ENCODE measurements around the gene ETV5. TPM values are rescaled to one million over a fixed set of nuclear protein-coding genes. Genes with fewer than 3 reads are reported as not detected.

The ETV5 gene
- polyA plus RNA-seq, 1 of the 3 experiments (the other 2 are of a cell fraction), result 20.9 TPM

GRCh38 chr3:186137051-186137685, 28.3 kb upstream of the ETV5 start:
- Histone ChIP-seq H3K4me3 (ENCODE audit: low read depth in 2 of 2, low read length in 1 of 2) (no peak overlapping the region), H2AFZ (ENCODE audit: low read depth) (no peak overlapping the region), H4K20me1 (ENCODE audit: insufficient read depth) (no peaks in the 10 kb centered on the region), H3K4me1 (ENCODE audit: control insufficient read depth in 1 of 2, insufficient read depth in 2 of 2, low read depth in 1 of 2, low read length in 1 of 2) (peaks cover 0 to 3% of the 10 kb centered on the region in 2 experiments; a peak in 1 of 4 replicates), H3K9ac (no peak overlapping the region), H3K9me3 (no peaks in the 10 kb centered on the region), H3K27ac (ENCODE audit: low read depth in 2 of 2, low read length in 1 of 2) (no peak overlapping the region), H3K9me2 (no peaks in the 10 kb centered on the region), H3K27me3 (ENCODE audit: insufficient read depth) (peaks cover 6% of the 10 kb centered on the region; the same call in 1 of the 2 replicates), H3F3A (replicated peaks; ENCODE audit: insufficient read depth) (no peaks in the 10 kb centered on the region), H3K36me3 (replicated peaks in 1 of 2; ENCODE audit: control insufficient read depth in 1 of 2, insufficient read depth in 2 of 2, low read length in 1 of 2) (no peaks in the 10 kb centered on the region), H3K4me2 (no peak overlapping the region), H3K79me2 (ENCODE audit: insufficient read depth) (no peaks in the 10 kb centered on the region)
- ChIA-PET CTCF (no interaction called here), POLR2A (no interaction called here)
- DNase-seq, result no peak
- 77% methylated on average over 15 of the region's 15 CpGs for WGBS (ENCODE audit: low lambda C conversion rate)
- TF ChIP-seq YY1 (IDR thresholded peaks at IDR 0.05; ENCODE audit: low read depth) (no peak), TCF12 (IDR thresholded peaks at IDR 0.05) (no peak), FOXM1 (IDR thresholded peaks at IDR 0.05; ENCODE audit: low read depth) (no peak), SMC3 (IDR thresholded peaks at IDR 0.05; ENCODE audit: low read depth, low read length) (no peak), FOSL2 (IDR thresholded peaks at IDR 0.05; ENCODE audit: borderline replicate concordance, low read depth) (no peak), TEAD4 (IDR thresholded peaks at IDR 0.05; ENCODE audit: borderline replicate concordance, insufficient read depth) (no peak), JUND (IDR thresholded peaks at IDR 0.05) (no peak), GATA2 (CRISPR knock-in tag; IDR thresholded peaks at IDR 0.05) (no peak), CHD2 (IDR thresholded peaks at IDR 0.05; ENCODE audit: low read length, partially characterized antibody) (no peak), TAF1 (IDR thresholded peaks at IDR 0.05; ENCODE audit: borderline replicate concordance, low read depth, low read length) (no peak), GABPA (IDR thresholded peaks at IDR 0.05; ENCODE audit: low read depth) (no peak), RCOR1 (IDR thresholded peaks at IDR 0.05; ENCODE audit: low read length) (no peak)
- TF ChIP-seq, protein P1, sequence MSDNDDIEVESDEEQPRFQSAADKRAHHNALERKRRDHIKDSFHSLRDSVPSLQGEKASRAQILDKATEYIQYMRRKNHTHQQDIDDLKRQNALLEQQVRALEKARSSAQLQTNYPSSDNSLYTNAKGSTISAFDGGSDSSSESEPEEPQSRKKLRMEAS (IDR thresholded peaks at IDR 0.05; ENCODE audit: low read depth), result no peak
- TF ChIP-seq, protein P2, sequence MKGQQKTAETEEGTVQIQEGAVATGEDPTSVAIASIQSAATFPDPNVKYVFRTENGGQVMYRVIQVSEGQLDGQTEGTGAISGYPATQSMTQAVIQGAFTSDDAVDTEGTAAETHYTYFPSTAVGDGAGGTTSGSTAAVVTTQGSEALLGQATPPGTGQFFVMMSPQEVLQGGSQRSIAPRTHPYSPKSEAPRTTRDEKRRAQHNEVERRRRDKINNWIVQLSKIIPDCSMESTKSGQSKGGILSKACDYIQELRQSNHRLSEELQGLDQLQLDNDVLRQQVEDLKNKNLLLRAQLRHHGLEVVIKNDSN (IDR thresholded peaks at IDR 0.05; ENCODE audit: borderline replicate concordance, low read depth), result no peak
- TF ChIP-seq, protein P3, sequence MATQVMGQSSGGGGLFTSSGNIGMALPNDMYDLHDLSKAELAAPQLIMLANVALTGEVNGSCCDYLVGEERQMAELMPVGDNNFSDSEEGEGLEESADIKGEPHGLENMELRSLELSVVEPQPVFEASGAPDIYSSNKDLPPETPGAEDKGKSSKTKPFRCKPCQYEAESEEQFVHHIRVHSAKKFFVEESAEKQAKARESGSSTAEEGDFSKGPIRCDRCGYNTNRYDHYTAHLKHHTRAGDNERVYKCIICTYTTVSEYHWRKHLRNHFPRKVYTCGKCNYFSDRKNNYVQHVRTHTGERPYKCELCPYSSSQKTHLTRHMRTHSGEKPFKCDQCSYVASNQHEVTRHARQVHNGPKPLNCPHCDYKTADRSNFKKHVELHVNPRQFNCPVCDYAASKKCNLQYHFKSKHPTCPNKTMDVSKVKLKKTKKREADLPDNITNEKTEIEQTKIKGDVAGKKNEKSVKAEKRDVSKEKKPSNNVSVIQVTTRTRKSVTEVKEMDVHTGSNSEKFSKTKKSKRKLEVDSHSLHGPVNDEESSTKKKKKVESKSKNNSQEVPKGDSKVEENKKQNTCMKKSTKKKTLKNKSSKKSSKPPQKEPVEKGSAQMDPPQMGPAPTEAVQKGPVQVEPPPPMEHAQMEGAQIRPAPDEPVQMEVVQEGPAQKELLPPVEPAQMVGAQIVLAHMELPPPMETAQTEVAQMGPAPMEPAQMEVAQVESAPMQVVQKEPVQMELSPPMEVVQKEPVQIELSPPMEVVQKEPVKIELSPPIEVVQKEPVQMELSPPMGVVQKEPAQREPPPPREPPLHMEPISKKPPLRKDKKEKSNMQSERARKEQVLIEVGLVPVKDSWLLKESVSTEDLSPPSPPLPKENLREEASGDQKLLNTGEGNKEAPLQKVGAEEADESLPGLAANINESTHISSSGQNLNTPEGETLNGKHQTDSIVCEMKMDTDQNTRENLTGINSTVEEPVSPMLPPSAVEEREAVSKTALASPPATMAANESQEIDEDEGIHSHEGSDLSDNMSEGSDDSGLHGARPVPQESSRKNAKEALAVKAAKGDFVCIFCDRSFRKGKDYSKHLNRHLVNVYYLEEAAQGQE (IDR thresholded peaks at IDR 0.05; ENCODE audit: low read depth, low read length), result no peak
